GM12878 (cell line): ENCODE data around the gene ZDHHC22. TPM values are rescaled to one million over a fixed set of nuclear protein-coding genes. Genes with fewer than 3 reads are reported as not detected.

Source experiments
- ATAC-seq: fragments of 200-7000 bp; cut with Tn5 transposase; 3 replicates; pipeline ENCODE4 v1.9.1; 2020; ENCODE audit warnings: mild to moderate bottlenecking, moderate library complexity
- BruUV-seq: library from RNA; stranded (reverse); fragments of 400-500 nt; replicated peaks from 2 replicates; lab custom pipeline; 2021; lab: Mats Ljungman, UMichigan
- CTCF ChIA-PET: fragments of 300-600 bp; sonication (Branson Sonifier 250); formaldehyde crosslinking; extraction: SDS; loops from one replicate; lab custom pipeline; 2021; ENCODE audit warnings: inconsistent platforms; lab: Yijun Ruan, JAX
- POLR2A ChIA-PET: fragments of 350-600 bp; formaldehyde crosslinking; extraction: SDS; loops from one replicate; lab custom pipeline; 2021; ENCODE audit warnings: inconsistent platforms; lab: Charles Lee
- RAD21 ChIA-PET: fragments of 300-600 bp; sonication (Branson Sonifier 250); formaldehyde crosslinking; loops from one replicate; lab custom pipeline; 2023; ENCODE audit warnings: antibody characterized with exemption; ENCODE audit not compliant: unreplicated experiment; lab: Charles Lee
- SMC1A ChIA-PET: fragments of 300-600 bp; sonication (Branson Sonifier 250); formaldehyde crosslinking; loops from one replicate; lab custom pipeline; 2023; ENCODE audit not compliant: unreplicated experiment, uncharacterized antibody; lab: Charles Lee
- DNase-seq: peaks from one replicate; pipeline ENCODE4 v3.0.0-alpha.2; 2011; ENCODE audit warnings: low read depth, low spot score
- FAIRE-seq: peaks from 3 replicates; lab custom pipeline; 2011; peaks lifted over from hg19 to GRCh38; lab: Jason Lieb, UNC
- H2AFZ ChIP-seq: 2 replicates; pipeline ENCODE4 v1.6.0; 2011; ENCODE audit warnings: low read depth, low read length, control low read depth; ENCODE audit not compliant: control insufficient read depth
- H3K27ac ChIP-seq: 2 replicates; pipeline ENCODE4 v1.5.1; 2011; ENCODE audit warnings: control low read depth; ENCODE audit not compliant: control insufficient read depth, insufficient read depth
- H3K27me3 ChIP-seq, 2 experiments: replicated peaks in 1 of 2; 2 replicates each; pipeline versions ENCODE4 v1.6.0 to v1.6.1; 2011; ENCODE audit warnings: low read length in 1 of 2; ENCODE audit not compliant: control insufficient read depth in 2 of 2, insufficient read depth in 2 of 2
- H3K36me3 ChIP-seq, 2 experiments: 2 replicates each; pipeline ENCODE4 v1.5.1; 2011; ENCODE audit warnings: low read length in 1 of 2; ENCODE audit not compliant: control insufficient read depth in 2 of 2, insufficient read depth in 2 of 2
- H3K4me1 ChIP-seq: 2 replicates; pipeline ENCODE4 v1.6.1; 2011; ENCODE audit warnings: mild to moderate bottlenecking, low read length, moderate library complexity, mixed read lengths; ENCODE audit not compliant: control insufficient read depth, insufficient read depth
- H3K4me2 ChIP-seq: 2 replicates; pipeline ENCODE4 v1.6.0; 2011; ENCODE audit warnings: control low read depth; ENCODE audit not compliant: control insufficient read depth, insufficient read depth
- H3K4me3 ChIP-seq: fragments of 200-600 bp; sonication (generic); 2 replicates; pipeline ENCODE4 v1.5.1; 2016
- H3K79me2 ChIP-seq: 2 replicates; pipeline ENCODE4 v1.6.0; 2011; ENCODE audit warnings: low read length; ENCODE audit not compliant: control insufficient read depth, insufficient read depth
- H3K9ac ChIP-seq: 2 replicates; pipeline ENCODE4 v1.8.0; 2011; ENCODE audit warnings: low read length, control low read depth, mixed read lengths; ENCODE audit not compliant: control insufficient read depth, insufficient read depth
- H3K9me3 ChIP-seq: replicated peaks from 3 replicates; pipeline ENCODE4 v1.5.1; 2011; ENCODE audit warnings: mild to moderate bottlenecking, low read length; ENCODE audit not compliant: control insufficient read depth, insufficient read depth
- H4K20me1 ChIP-seq: 2 replicates; pipeline ENCODE4 v1.6.0; 2011; ENCODE audit not compliant: control insufficient read depth, insufficient read depth
- ATF7 ChIP-seq: fragments of 450-650 bp; IDR thresholded peaks from 2 replicates; pipeline ENCODE4 v1.6.1; 2016; ENCODE audit warnings: low read depth, mild to moderate bottlenecking
- CBX5 ChIP-seq: sonication (generic); IDR thresholded peaks from 2 replicates; pipeline ENCODE4 v1.6.1; 2016; ENCODE audit warnings: low read depth, moderate library complexity, mild to moderate bottlenecking, inconsistent platforms
- MYC ChIP-seq: IDR thresholded peaks from 2 replicates; pipeline ENCODE4 v1.6.1; 2011; ENCODE audit warnings: mild to moderate bottlenecking, low read length, moderate library complexity, inconsistent platforms; ENCODE audit not compliant: insufficient read depth, insufficient replicate concordance, insufficient read length, severe bottlenecking
- NBN ChIP-seq: fragments of 450-650 bp; IDR thresholded peaks from 2 replicates; pipeline ENCODE4 v1.6.1; 2016
- NRF1 ChIP-seq: conservative IDR thresholded peaks from 2 replicates; pipeline ENCODE4 v1.6.1; 2011; ENCODE audit warnings: mild to moderate bottlenecking, low read depth, low read length, improper control_type of control experiment
- SKIL ChIP-seq: fragments of 450-650 bp; IDR thresholded peaks from 2 replicates; pipeline ENCODE4 v1.6.1; 2017; ENCODE audit warnings: mild to moderate bottlenecking, low read depth, inconsistent platforms; ENCODE audit not compliant: poor library complexity, severe bottlenecking
- USF1 ChIP-seq: IDR thresholded peaks from 2 replicates; pipeline ENCODE4 v1.6.1; 2011; ENCODE audit warnings: borderline replicate concordance, low read depth, mild to moderate bottlenecking, moderate library complexity, mixed read lengths, low read length; ENCODE audit not compliant: insufficient read depth; ENCODE audit errors: extremely low read length
- WRNIP1 ChIP-seq: IDR thresholded peaks from 2 replicates; pipeline ENCODE4 v1.6.1; 2011; ENCODE audit warnings: low read depth, low read length, improper control_type of control experiment, borderline replicate concordance
- ZNF217 ChIP-seq: fragments of 450-650 bp; IDR thresholded peaks from 2 replicates; pipeline ENCODE4 v1.6.1; 2017; ENCODE audit warnings: antibody characterized with exemption, mild to moderate bottlenecking
- ZNF687 ChIP-seq: fragments of 450-650 bp; IDR thresholded peaks from 2 replicates; pipeline ENCODE4 v1.6.1; 2017; ENCODE audit warnings: mild to moderate bottlenecking, moderate library complexity
- WGBS: methylation state at CpG from one replicate; pipeline ENCODE4 v1.1.6; 2016; ENCODE audit warnings: low lambda C conversion rate; ENCODE audit not compliant: insufficient replicate concordance, insufficient coverage; ENCODE audit errors: missing lambda C conversion rate; 5-methylcytosine and 5-hydroxymethylcytosine counted together
- in situ Hi-C: fragments of 300-500 bp; cut with MboI; formaldehyde crosslinking; loops from 9 replicates; pipeline ENCODE4 v1.14.3; 2018; ENCODE audit warnings: mixed read lengths
- intact Hi-C: fragments of 100-400 bp; cut with micrococcal nuclease; formaldehyde crosslinking; loops from one replicate; pipeline ENCODE4 v1.14.2; 2022; ENCODE audit not compliant: unreplicated experiment
- polyA plus RNA-seq, 11 experiments: library from polyadenylated mRNA; depleted of rRNA in 4 of 11; unstranded in 6 of 11; stranded (reverse) in 5 of 11; fragments of >200 nt; fragmentation: Nextera tagmentation in 4 of 11; fragmentation: Illumina TruSeq in 1 of 11; extraction: Ambion mirVana in 4 of 11; extraction: Trizol in 1 of 11; gene quantifications; 1 replicate in 1 of 11; 2 replicates in 10 of 11; pipeline versions ENCODE4 v1.2.1 to v1.2.3, GENCODE V29; 2011 to 2016; ENCODE audit warnings: inconsistent platforms in 2 of 11, missing spikeins in 2 of 11, low read depth in 1 of 11
- total RNA-seq, 4 experiments: library from RNA; depleted of rRNA in 3 of 4; stranded (reverse); fragments of >200 nt in 3 of 4; fragmentation: Illumina TruSeq in 1 of 4; extraction: Trizol in 1 of 4; gene quantifications; 2 replicates each; pipeline versions ENCODE4 v1.2.1 to v1.2.3, GENCODE V29; 2013 to 2021

Gene ZDHHC22
- total and polyA plus RNA-seq, 10 of the 15 experiments (the other 5 are each of a cell fraction or from before 2014, with no cell fraction given) = 0.06 TPM; not detected in 9

- no peak for TF ChIP-seq ZNF217
- no peak for TF ChIP-seq MYC
- TF ChIP-seq ATF7 = no peak
These were observed 56.1 kb downstream of the ZDHHC22 start (continued) for GRCh38 chr14:77085538-77085937.

- Histone ChIP-seq H3K9me3 (peaks cover 2% of the 10 kb centered on the region; the same call in 2 of the 3 replicates), H4K20me1 (no peaks in the 10 kb centered on the region), H3K79me2 (no peaks in the 10 kb centered on the region), H2AFZ (no peak overlapping the region), H3K4me2 (no peak overlapping the region), H3K36me3 (no peaks in the 10 kb centered on the region), H3K4me3 (no peak overlapping the region), H3K27ac (no peak overlapping the region), H3K4me1 (peaks cover 27% of the 10 kb centered on the region), H3K9ac (no peak overlapping the region), H3K27me3 (no peaks in the 10 kb centered on the region; a peak in 1 of 4 replicates)
- no peak for TF ChIP-seq ZNF687
- no peak for TF ChIP-seq USF1
- no peak for TF ChIP-seq WRNIP1
- TF ChIP-seq CBX5 = no peak
- no peak for TF ChIP-seq NRF1
- TF ChIP-seq NBN = no peak
- no peak for TF ChIP-seq SKIL
- RAD21 ChIA-PET = interaction anchor here (0.9 to 8.8 kb wide), 12 partner anchors 8 to 212 kb away, joined by 3 to 58 read pairs (median 6); no protein-coding TSS in a partner anchor
- in situ Hi-C loops = no loop called here
- FAIRE-seq = no peak
- no TSS peak for BruUV-seq
- ATAC-seq = no peak
- CTCF ChIA-PET = interaction anchor here (1.2 to 20.7 kb wide), 6 partner anchors 3 to 212 kb away, joined by 3 to 719 read pairs (median 48); no protein-coding TSS in a partner anchor
- no peak for DNase-seq
- POLR2A ChIA-PET = interaction anchor here (0.8 to 1.4 kb wide), 8 partner anchors 8 to 143 kb away, joined by 3 to 5 read pairs (median 3); partner anchors contain the start of gene CIPC
- intact Hi-C loops = no loop called here
- SMC1A ChIA-PET = interaction anchor here (1.0 to 13.7 kb wide), 9 partner anchors 9 to 209 kb away, joined by 4 to 214 read pairs (median 12); partner anchors contain the start of gene CIPC
- WGBS = 78% methylated on average over 5 of the region's 5 CpGs
These were observed 56.6 kb downstream of the ZDHHC22 start for GRCh38 chr14:77084985-77085384.
